Measurements from ENCODE around the gene RUFY1. TPM values are rescaled to one million over a fixed set of nuclear protein-coding genes. Genes with fewer than 3 reads are reported as not detected.

Gene RUFY1
- total and polyA plus RNA-seq, 12 donors, result 17.0 to 38.3 (median 21.4) TPM

DNA sequence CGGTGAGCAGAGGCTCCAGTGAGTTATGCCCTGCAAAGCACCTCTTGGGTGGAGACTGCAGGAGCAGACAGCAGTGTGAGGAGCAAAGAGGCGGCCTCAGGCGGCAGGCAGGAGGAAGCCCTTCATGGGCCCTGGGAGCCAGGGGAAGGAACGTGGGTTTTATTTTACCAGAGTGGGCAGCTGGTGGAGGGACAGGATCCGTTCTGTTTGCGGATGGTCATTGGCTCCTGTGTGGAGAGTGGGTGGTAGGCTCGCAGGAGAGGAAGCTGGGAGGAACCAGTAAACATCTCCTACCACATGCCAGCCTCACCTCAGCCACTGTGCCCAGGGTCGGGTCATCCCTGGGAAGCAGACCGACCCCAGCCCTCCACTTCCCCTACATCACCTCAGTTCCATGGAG lies 48.7 kb downstream of the RUFY1 start:
- intact Hi-C loops (cut with DNase I), result no loop called here
- Histone ChIP-seq H3K9me3 (no peaks in the 10 kb centered on the region), H3K4me1 (peaks cover 0 to 12% (median 0%) of the 10 kb centered on the region in 9 donors), H3K4me3 (no peak overlapping the region), H3K36me3 (peaks cover 6 to 100% (median 78%) of the 10 kb centered on the region in 9 donors), H3K27me3 (no peaks in the 10 kb centered on the region), H3K27ac (peak overlapping the region in 1 of 10 donors; percentile 60)
- ATAC-seq, result no peak
- no peak for DNase-seq
- 80 to 85% methylated on average over 9 of the region's 9 CpGs for WGBS, 2 donors
- TF ChIP-seq, protein P1, sequence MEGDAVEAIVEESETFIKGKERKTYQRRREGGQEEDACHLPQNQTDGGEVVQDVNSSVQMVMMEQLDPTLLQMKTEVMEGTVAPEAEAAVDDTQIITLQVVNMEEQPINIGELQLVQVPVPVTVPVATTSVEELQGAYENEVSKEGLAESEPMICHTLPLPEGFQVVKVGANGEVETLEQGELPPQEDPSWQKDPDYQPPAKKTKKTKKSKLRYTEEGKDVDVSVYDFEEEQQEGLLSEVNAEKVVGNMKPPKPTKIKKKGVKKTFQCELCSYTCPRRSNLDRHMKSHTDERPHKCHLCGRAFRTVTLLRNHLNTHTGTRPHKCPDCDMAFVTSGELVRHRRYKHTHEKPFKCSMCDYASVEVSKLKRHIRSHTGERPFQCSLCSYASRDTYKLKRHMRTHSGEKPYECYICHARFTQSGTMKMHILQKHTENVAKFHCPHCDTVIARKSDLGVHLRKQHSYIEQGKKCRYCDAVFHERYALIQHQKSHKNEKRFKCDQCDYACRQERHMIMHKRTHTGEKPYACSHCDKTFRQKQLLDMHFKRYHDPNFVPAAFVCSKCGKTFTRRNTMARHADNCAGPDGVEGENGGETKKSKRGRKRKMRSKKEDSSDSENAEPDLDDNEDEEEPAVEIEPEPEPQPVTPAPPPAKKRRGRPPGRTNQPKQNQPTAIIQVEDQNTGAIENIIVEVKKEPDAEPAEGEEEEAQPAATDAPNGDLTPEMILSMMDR (IDR thresholded peaks at IDR 0.05), result no peak

DNA sequence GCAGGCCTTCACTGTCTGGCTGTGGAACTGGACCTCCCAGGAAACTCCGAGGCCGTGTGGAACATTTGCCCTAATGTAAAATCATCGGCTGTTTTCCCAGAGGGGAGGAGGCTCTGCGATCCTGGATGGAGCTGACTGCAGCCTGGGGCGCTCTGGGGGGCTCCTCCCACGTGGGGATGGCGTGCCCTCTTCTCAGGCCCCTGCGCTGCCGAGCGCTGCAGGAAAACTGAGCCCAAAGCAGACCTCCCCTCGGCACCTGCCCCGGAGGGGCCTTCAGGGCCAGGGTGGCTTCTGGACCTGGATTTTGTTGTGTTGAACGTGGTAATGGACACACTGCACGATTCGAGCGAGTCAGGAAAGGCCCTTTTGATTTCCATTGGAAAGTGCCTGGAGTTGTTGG lies 49.2 kb downstream of the RUFY1 start:
- Histone ChIP-seq H3K36me3 (peaks cover 6 to 100% (median 77%) of the 10 kb centered on the region in 9 donors), H3K4me3 (no peak overlapping the region), H3K27ac (peak overlapping the region in 1 of 10 donors; percentile 60), H3K9me3 (no peaks in the 10 kb centered on the region), H3K27me3 (no peaks in the 10 kb centered on the region), H3K4me1 (peaks cover 0 to 12% (median 0%) of the 10 kb centered on the region in 9 donors)
- peak in 1 of 8 donors; percentile 7 for ATAC-seq
- TF ChIP-seq, protein P1 (IDR thresholded peaks at IDR 0.05), result no peak
- intact Hi-C loops (cut with DNase I), result no loop called here
- WGBS, 2 donors, result 88 to 89% methylated on average over 16 of the region's 16 CpGs
- no peak for DNase-seq

DNA sequence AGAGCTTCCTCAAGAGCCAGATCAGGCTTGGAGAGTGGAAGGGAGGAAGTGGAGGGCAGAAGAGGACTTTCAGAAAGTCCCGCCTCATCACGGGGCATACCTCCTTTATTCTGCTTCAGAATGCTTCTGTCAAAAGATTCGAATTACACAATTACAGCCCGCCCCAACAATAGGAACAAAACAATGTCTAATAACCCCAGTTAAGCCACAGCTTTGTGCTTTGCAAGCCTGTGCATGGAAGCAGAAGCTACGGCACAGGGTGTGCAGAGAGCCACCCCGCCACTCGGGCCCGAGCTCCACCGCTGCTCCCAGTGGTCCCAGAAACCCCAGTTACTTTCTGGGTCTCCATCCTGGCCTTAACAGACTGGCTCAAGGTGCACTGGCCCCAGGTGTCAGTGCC lies 49.6 kb downstream of the RUFY1 start:
- ATAC-seq, result peak in 3 of 8 donors; percentile 17 to 25 (median 22)
- WGBS, 2 donors, result 83 to 86% methylated on average over 9 of the region's 9 CpGs
- Histone ChIP-seq H3K27ac (peak overlapping the region in 1 of 10 donors; percentile 54), H3K27me3 (no peaks in the 10 kb centered on the region), H3K4me1 (peaks cover 0 to 12% (median 0%) of the 10 kb centered on the region in 9 donors), H3K4me3 (no peak overlapping the region), H3K36me3 (peaks cover 6 to 100% (median 73%) of the 10 kb centered on the region in 9 donors), H3K9me3 (no peaks in the 10 kb centered on the region)
- TF ChIP-seq, protein P1 (IDR thresholded peaks at IDR 0.05), result no peak
- intact Hi-C loops (cut with DNase I), result no loop called here
- no peak for DNase-seq

DNA sequence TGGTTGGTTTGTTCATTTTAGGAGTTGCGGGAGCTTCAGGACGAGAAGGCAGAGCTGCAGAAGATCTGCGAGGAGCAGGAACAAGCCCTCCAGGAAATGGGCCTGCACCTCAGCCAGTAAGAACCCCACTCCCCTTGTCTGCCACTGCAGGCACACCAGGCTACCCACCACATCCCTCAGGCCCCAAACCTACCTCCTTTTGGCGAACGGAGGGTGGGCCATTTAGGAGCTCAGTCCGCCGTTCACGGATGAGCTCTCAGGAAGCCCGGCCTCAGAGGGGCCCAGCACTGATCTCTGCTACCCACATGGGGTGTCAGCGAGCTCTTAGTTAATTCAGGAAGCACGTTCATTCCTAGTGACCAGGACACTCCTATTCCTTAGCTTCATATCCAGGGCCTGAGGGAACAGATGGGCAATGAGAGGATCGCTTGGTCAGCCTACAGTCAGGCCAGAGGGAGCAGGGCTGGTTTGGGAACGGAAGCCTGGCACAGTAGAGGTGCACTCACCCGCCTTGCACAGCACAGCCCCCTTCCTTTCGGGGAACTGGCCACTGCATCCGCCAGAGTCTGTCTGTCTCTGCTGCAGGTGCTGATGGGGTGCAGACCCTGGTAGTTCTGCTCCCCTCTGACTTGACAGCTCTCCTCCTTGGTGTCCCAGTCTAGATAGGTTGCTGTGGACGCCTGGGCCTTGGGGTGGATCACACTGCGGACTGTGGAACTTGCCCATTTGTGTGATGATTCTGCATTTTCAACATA lies 51.7 kb downstream of the RUFY1 start:
- WGBS, 2 donors, result 94 to 96% methylated on average over 18 of the region's 18 CpGs
- H3K36me3 ChIP-seq, result peaks cover 6 to 100% (median 73%) of the 10 kb centered on the region in 9 donors
- no peak overlapping the region for H3K27ac ChIP-seq
- ATAC-seq (no peak), DNase-seq (no peak)
- TF ChIP-seq, protein P1 (IDR thresholded peaks at IDR 0.05), result no peak
- no peak overlapping the region for H3K4me3 ChIP-seq
- no peaks in the 10 kb centered on the region for H3K9me3 ChIP-seq
- H3K4me1 ChIP-seq, result peaks cover 0 to 14% (median 6%) of the 10 kb centered on the region in 9 donors
- intact Hi-C loops (cut with DNase I), result no loop called here
- H3K27me3 ChIP-seq, result no peaks in the 10 kb centered on the region
